GM18909 (cell line): ENCODE results near the gene NDUFA1.
"Not testable (repeated sequence)": the region's sequence is repeated elsewhere in the genome, so short reads cannot be mapped to it uniquely, and the experiment has no call there.

Experiments used
- ATAC-seq: cut with Tn5 transposase; IDR thresholded peaks from one replicate; pipeline ENCODE4 v1.9.1; 2021; ENCODE audit warnings: mild to moderate bottlenecking; ENCODE audit not compliant: unreplicated experiment, poor library complexity

NDUFA1 gene

GRCh38 chrX:119871599-119872395 lies at the start of gene NDUFA1, which contains the start of gene RNF113A:
Gene NDUFA1 (plus strand): TSS chrX:119871832. CDS start chrX:119871912, 80 bp downstream.
Gene RNF113A (minus strand): TSS chrX:119871733. CDS start chrX:119871613, 120 bp downstream.
- peak; percentile 90 for ATAC-seq

- ATAC-seq: not testable (repeated sequence)
Measured at GRCh38 chrX:119824221-119824620, 47.4 kb upstream of the NDUFA1 start.

GRCh38 chrX:119826399-119826959 lies 45.2 kb upstream of the NDUFA1 start:
- no peak for ATAC-seq

DNA sequence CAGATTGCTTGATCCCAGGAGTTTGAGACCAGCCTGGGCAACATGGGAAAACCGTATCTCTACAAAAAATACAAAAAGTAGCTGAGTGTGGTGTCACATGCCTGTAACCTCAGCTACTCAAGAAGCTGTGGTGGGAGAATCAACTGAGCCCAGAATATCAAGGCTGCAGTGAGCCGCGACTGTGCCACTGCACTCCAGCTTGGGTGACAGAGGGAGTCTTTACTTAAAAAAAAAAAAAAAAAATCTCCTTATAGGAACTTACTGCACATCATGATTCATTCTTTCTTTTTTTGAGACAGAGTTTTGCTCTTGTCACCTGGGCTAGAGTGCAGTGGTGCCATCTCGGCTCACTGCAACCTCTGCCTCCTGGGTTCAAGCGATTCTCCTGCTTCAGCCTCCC lies 43.2 kb upstream of the NDUFA1 start:
- no peak for ATAC-seq

DNA sequence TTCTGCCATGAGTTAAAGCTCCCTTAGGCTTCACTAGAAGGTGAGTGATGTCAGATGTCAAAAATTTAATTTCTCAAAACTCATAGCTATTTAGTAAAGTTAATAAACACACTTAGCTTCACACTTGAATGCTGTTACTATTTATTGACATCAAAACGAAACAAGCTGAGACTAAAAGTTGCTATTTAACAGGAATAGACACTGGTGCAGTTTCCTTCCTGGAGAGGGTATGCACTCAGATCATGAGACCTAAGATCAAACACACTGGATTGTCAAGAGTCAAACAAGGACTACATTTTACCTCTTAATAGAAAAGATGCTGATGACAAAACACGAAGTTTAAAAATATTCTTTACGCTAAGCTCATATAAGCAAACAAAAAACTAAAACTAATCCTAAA lies 37.7 kb upstream of the NDUFA1 start:
- ATAC-seq: no peak

- ATAC-seq: peak; percentile 97
Measured at GRCh38 chrX:119852382-119853353, 19.0 kb upstream of the NDUFA1 start, which contains the start of gene UPF3B. Gene UPF3B (minus strand): TSS chrX:119852963. CDS start chrX:119852928, 35 bp downstream.

- no peak for ATAC-seq
Measured at GRCh38 chrX:119853444-119853843, 18.2 kb upstream of the NDUFA1 start.

- peak; percentile 14 for ATAC-seq
Measured at GRCh38 chrX:119870626-119871131, 953 bp upstream of the NDUFA1 start.

DNA sequence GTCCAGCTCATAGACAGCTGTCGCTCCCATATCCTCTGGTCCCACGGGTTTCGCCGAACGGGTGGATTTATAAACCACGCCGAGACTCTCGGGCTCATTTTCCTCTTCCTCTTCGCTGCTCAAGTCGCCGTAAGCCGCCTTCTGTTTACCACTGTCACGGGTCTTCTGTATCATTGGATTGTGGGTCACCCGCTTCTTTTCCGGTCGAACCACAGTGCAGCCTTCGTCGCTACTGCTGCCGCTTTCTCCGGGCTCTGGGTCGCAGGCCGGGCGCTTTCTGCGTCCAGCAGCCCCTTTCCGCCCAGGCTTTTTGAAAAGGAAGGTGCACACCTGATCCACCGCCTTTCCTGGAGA lies 410 bp upstream of the NDUFA1 start:
- ATAC-seq: peak; percentile 44

DNA sequence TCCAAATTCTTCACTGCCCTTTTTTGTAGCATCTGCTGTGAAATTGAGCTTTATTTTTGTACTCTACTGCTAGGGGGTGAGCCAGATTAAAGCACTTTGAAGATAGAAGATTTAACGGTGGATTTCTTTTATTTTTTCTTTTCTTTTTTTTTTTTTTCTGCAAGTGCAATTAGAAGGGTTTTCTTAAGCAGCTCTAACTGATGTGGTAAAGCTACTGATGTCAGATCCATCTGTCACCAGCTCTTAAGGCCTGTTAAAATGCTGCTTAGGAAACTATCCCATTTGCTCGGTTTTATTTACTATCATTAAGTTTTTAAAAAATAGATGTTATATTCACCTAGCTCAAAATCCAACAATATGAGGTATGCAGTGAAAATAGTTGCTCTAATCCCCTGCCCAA lies 7.1 kb downstream of the NDUFA1 start:
- no peak for ATAC-seq

DNA sequence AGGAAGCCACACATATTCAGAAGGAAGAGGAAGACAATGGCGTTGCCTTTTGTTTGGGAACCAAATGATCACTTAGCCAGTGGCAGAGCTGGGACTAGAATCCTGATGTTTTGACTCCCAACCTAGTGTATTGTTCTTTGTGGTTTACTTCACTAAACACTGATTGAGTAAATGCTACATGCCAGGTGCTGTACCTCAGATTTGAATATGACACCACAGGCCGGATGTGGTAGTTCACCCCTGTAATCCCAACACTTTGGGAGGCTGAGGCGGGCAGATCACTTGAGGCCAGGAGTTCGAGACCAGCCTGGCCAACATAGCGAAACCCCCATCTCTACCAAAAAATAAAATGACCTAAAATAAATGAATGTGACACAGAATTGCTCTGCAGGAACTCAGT lies 8.4 kb downstream of the NDUFA1 start:
- no peak for ATAC-seq

DNA sequence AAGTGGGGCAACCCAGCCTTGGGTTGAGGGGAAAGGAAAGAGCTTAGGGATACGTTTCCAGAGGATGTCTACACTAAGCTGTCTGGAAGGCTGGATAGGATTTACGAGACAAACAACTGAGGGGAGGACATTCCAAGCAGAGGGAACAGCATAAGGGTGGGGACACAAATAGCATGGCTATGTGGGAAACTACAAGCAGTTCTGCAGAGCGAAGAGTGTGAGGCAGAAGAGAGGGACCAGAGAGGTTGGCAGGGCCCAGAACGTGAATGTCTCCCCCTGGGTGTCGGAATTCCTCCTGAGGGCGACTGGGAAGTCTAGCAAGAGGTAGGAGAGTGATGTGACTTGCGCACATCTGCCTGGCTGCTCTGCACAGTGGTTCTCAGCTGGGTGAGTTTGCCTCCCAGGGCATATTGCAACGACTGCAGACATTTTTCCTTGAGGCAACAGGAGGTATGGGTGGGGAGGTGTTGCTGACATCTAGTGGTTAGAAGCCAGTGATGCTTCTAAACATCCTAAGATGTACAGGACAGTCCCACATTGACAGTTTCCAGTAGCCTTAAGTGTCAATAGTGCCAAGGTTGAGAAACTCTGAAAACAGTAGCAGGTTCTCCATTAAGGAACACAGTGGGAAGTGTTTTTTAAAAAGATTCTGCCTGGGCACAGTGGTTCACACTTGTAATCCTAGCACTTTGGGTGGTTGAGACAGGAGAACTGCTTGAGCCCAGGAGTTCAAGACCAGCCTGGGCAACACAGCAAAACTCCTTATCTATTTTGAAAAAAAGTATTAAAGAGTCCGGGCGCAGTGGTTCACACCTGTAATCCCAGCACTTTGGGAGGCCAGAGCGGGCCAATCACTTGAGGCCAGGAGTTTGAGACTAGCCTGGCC lies 9.2 kb downstream of the NDUFA1 start:
- ATAC-seq: peak; percentile 93

DNA sequence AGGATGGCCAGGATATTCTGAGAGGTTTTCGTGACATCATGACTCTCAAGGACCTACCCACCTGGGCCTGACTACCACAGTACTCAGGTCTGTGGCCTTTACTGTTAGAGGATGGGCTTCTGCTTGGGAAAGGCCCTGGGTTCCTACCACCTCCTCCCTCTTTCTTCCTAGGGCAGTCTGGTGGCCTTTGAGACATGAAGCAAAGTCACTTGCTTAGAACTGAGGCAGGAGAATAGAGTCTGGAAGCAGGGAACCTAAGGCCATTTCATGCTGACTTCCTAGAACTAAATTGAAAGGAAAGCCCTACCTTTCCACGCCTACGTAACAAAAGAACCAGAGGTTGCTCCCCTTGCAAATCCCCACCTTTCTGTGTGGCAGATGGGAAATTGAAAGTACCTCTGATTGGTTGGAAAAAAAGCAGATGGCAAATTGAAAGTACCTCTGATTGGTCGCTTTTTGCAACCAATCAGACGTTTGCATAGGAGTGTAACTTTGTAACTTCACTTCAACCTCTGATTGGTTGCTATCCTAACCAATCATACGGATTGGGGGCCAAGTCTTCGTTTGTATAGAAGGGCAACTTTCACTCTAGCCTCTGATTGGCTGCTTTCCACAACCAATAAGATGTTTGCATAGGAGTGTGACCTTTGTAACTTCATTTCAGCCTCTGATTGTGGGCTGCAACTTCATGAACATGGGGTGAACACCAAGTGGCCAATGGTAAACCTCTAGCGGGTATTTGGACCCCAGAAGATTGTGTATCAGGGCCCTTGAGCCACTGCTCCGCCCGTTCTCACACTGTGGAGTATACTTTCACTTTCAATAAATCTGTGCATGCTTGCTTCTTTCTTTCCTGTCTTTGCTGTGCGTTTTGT lies 14.2 kb downstream of the NDUFA1 start:
- ATAC-seq: no peak

DNA sequence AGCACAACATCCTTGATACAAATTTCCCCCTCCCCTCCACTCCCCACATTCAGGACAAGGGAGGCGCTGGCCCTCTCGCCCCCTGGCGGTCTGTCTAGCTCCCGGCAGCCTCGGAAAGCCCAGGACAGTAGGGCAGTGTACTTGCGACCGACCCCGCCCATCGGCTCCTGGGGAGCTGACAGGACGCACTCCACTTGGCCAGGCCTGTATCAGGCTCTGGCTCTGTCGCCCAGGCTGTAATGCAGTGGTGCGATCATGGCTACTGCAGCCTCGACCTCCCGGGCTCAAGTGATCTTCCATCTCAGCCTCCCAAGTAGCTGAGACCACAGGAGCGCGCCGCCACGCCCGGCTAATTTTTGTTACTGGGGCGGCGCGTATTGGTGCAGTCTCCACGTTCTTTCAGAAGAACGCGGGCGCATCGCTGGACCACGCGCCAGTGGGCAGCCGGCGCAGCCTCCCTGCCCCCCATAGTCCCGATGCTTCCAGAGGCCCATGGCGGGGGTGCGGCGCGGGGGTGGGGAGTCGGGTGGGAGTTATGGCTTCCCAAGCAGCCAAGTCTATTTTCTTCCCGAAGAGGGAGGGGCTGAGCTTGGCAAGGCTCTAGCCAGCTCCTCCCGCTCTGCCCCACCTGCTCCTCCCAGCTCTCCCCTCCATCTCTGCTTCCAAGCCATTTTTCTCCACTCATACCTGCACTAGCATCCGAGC lies 16.2 kb downstream of the NDUFA1 start:
- ATAC-seq: peak; percentile 93

- not testable (repeated sequence) for ATAC-seq
Measured at GRCh38 chrX:119890626-119891025, 19.0 kb downstream of the NDUFA1 start.

- not testable (repeated sequence) for ATAC-seq
Measured at GRCh38 chrX:119891961-119892692, 20.5 kb downstream of the NDUFA1 start.

DNA sequence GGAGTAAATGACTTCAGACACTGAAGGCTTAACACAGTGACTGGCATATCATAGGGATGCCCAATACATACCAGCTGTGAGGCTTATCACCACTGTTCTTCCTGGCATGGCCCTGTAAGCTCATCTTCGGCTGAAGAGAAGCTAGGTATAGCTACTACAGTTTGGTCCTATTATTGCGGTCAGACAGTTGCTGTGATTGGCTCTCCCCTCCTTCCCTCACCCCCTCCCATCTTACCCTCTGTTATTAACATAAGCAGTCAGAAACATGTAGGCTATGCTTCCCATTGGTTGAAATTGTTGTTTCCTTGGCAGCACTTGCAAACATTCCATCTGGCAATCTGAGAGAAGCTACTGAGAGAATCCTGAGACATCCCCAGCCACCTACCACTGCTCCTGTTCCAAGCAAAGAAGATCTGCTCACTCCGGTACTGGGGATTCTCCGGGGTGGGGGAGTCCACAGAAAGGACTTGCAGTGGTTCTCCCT lies 24.3 kb downstream of the NDUFA1 start, which contains the start of gene AKAP14:
Gene AKAP14, plus strand, starts transcription at position 51 of the 484 bp plus-strand sequence. CDS start 7,331 bp downstream, outside the sequence.
- no peak for ATAC-seq
